GM12891 (cell line): ENCODE data around the gene NOS3.

Experiments used
- PAX5 ChIP-seq: IDR thresholded peaks from 2 replicates; pipeline ENCODE4 v1.6.1; 2011; ENCODE audit warnings: low read length, moderate library complexity, mild to moderate bottlenecking; ENCODE audit not compliant: insufficient read depth, severe bottlenecking
- POLR2A ChIP-seq: IDR thresholded peaks from 2 replicates; pipeline ENCODE4 v1.6.1; 2011; ENCODE audit warnings: low read depth, low read length, control low read depth
- POLR2AphosphoS5 ChIP-seq: IDR thresholded peaks from 2 replicates; pipeline ENCODE4 v1.6.1; 2011; ENCODE audit warnings: low read depth, low read length, control low read depth
- POU2F2 ChIP-seq: IDR thresholded peaks from 2 replicates; pipeline ENCODE4 v1.6.1; 2011; ENCODE audit warnings: low read depth, mild to moderate bottlenecking, control low read depth, low read length, moderate library complexity
- SPI1 ChIP-seq: IDR thresholded peaks from 2 replicates; pipeline ENCODE4 v1.6.1; 2011; ENCODE audit warnings: low read depth, low read length, control low read depth
- TAF1 ChIP-seq: IDR thresholded peaks from 2 replicates; pipeline ENCODE4 v1.6.1; 2011; ENCODE audit warnings: low read depth, low read length, control low read depth

- no peak for TF ChIP-seq POLR2A
- TF ChIP-seq TAF1, result no peak
- TF ChIP-seq PAX5, result no peak
- TF ChIP-seq POLR2AphosphoS5, result no peak
- no peak for TF ChIP-seq SPI1
- TF ChIP-seq POU2F2, result no peak
Measured at GRCh38 chr7:150961510-150962289, 29.1 kb upstream of the NOS3 start.
